Central memory CD4-positive, alpha-beta T cell (primary cell): ENCODE data around the gene ITGB6.
"Not testable (repeated sequence)": the region's sequence is repeated elsewhere in the genome, so short reads cannot be mapped to it uniquely, and the experiment has no call there.

ENCODE experiments used
- DNase-seq: peaks from one replicate; pipeline ENCODE4 v3.0.0; 2022

Gene ITGB6

GRCh38 chr2:160132761-160133160 lies 67.3 kb downstream of the ITGB6 start:
- DNase-seq, result no peak

DNA sequence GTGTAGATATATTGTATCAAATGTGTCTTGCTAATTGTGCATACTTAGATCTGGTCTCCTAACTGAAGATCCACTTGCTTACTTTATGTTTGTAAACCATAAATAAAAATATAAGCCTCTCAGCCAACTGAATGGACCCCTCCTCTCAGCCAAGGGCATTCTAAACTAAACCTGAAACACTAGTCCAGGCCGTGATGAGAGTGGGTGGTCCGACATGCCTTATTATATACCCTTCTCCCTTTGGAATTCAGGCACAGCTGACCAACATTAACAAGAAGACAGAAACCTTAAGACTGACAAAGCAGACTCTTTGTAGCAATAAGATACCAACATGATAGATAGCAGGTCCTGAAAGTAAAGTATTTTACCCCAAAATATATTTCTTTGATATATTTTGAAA lies 73.3 kb downstream of the ITGB6 start:
- DNase-seq, result no peak

- no peak for DNase-seq
Measured at GRCh38 chr2:160126315-160126714, 73.8 kb downstream of the ITGB6 start.

DNA sequence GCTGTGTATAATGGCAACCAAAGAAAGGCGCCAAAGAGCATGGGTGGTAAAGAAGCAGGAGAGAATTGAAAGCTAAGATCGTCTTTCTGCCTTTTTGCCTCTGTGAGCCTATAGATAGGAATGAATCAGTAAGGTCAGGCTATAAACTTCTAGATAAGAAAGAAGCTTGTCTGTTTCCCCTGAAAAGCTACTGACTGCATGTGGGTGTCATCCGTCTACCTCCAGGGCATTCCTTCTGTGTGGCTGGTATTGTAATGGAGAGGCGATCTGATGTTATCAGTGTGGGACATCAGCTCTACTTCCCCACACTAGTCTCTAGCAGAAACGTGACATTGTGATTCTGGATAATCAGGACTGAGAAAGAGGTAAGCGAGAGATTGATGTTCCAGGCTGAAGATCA lies 74.2 kb downstream of the ITGB6 start:
- DNase-seq, result no peak

GRCh38 chr2:160125366-160125765 lies 74.7 kb downstream of the ITGB6 start:
- DNase-seq, result no peak

- no peak for DNase-seq
Measured at GRCh38 chr2:160124571-160124970, 75.5 kb downstream of the ITGB6 start.

GRCh38 chr2:160114721-160115120 lies 85.4 kb downstream of the ITGB6 start:
- not testable (repeated sequence) for DNase-seq

DNA sequence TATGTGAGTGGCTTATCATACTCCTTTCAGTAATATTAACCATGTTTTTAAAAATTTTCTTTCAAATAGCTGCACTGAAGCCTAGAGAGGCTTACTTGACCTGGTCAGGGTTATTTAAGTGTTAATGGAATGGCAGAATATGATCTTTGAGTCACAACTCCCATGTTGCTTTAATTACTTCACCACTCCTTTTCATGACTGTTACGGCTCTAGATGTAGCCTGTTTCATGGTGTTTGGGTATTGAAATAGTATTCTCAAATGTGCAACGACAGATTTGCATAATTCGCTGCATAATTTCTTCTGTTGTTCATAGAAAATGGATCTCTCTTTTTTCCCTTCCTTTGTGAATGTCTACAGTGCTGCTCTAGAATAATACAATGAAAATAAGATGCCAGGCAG lies 86.1 kb downstream of the ITGB6 start:
- no peak for DNase-seq

GRCh38 chr2:160111951-160112798 lies 87.9 kb downstream of the ITGB6 start:
- no peak for DNase-seq

DNA sequence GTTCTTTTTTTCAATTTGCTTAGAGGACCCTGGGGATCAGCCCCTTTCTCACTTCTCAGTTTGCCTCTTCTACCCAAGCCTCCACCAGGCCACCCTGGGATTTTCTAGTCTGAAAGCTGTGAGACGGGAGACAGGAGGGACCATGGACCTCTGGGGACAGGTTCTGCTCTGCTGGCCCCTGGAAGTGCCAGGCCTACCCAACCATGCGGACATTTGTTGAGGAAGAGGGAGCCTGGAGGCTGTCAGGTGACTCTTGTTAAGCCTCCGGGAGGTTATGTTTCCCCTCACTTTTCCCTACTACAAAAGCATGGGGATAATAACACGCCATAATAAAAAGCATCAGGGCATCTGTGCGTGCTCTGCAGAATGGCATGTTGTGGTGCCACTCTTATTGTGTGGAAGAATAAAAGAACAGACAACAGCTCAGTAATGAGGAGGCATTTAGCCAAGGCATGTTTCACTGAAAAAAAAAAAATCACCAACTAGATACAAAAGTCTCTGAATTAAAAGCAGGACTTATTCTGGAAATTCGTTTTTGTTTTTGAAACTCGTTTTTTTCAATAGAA lies 89.3 kb downstream of the ITGB6 start:
- no peak for DNase-seq

DNA sequence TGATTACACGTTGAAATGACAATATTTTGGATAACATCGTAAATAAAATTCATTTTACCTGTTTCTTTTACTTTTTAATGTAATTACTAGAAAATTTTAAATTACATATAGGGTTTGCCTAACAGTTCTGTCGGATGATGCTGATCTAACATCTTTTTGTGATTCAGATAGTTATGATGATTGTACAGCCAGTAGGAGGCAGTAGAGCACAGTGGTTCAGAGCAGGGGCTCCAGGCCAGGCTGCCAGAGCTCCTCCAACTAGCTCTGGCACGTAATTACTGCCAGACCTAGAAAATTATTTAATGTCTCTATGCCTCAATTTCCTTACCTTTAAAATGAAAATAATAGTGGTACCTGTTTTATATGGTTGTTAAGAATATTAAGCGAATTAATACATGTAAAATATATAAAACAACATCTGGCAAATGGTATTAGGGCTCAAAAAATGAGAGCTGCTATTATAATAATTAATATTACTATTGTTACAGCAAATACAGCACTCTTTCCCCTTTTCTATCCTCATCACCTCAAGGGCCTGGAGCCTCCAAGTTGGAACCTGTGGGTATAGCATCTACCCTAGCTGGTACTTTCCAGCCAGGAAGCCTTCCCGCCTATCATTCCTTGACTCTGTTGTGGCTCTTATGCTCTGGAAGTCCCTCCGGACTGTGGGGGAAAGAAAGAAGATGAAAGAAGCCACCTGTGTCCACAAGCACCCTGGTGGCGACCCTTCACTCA lies 90.0 kb downstream of the ITGB6 start:
- DNase-seq, result peak; percentile 44

- DNase-seq, result no peak
Measured at GRCh38 chr2:160109243-160109642, 90.8 kb downstream of the ITGB6 start.

DNA sequence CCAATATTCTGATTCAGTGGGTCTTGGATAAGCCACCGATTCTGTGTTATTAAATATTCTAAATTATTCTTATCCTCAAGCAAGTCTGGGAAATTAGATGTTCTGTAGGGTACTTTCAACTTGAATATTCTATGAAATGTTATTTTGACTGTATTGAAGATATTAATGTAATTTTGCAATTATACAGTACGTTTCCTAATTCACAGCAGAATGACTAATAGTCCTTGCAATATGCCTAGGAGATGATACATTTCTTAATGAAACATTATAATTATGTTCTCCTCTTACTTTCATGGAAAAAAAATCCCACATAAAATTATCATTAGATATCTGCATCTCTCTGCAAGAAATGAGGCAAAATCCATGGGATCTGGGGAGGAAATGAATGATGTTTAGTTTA lies 91.4 kb downstream of the ITGB6 start:
- DNase-seq, result no peak

DNA sequence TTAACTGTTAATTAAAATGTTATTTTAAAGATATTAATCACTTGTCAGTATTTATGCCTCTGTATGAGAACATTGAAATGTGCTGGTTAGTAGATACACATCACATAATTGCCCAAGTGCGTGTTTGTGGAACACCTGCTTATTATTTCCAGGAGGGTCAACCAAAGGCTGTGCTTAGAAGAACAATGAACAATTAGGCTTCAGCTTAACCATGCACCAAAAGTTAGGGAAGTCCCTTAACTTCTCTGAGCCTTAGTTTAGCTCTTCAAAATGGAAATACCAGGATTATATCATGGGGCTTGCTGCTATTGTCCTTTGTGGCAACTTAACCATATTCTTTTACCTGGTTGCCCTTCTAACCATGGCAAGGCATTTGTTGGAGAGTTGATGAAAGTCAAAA lies 94.7 kb downstream of the ITGB6 start:
- no peak for DNase-seq

DNA sequence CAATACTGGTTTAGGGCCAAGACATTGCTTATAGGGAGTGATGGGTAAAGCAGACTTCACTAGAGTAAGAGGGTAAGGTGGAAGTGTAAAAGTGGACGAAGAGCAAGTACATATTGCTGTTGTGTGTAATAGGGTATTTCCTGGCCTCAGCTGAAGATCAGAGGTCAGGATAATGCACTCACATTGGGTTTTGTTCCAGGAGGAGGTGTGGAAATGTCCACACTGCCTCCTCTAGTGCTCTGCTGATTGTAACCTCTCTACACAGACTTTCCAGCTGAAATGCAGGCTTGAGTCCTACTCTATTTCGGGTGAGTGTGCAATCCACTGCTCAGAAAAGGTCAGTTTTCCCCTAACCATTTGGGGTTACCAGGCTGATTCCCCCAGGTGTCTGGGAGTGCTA lies 96.0 kb downstream of the ITGB6 start:
- DNase-seq, result no peak

- DNase-seq, result no peak
Measured at GRCh38 chr2:160097326-160097725, 102.7 kb downstream of the ITGB6 start.

GRCh38 chr2:160096409-160096808 lies 103.7 kb downstream of the ITGB6 start:
- no peak for DNase-seq

- DNase-seq, result no peak
Measured at GRCh38 chr2:160092445-160092844, 107.6 kb downstream of the ITGB6 start.

DNA sequence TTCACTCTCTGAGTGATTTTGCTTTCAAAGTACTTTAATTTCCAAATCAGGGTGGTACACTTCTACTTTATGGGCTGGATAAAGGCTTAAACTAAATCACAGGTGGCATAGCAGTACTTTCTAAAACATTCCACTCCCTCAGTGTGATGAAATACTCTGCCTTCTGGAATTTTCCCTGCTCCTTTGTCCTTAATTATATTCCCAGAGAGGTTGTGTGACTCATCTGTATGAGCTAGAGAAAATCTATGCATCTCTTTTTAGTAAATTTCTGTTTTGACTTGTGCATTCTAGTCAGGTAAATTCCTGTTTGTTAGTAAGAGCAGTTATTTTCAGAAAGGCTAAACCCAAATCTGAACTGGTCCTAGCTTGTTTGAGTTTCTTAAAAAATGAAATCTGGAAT lies 108.7 kb downstream of the ITGB6 start:
- no peak for DNase-seq

GRCh38 chr2:160087854-160088745 lies 112.0 kb downstream of the ITGB6 start:
- no peak for DNase-seq

GRCh38 chr2:160085662-160086061 lies 114.4 kb downstream of the ITGB6 start:
- DNase-seq, result no peak

- DNase-seq, result no peak
Measured at GRCh38 chr2:160077912-160078810, 121.9 kb downstream of the ITGB6 start.
